GM12878 (cell line): ENCODE data around the gene TRIM45. TPM values are rescaled to one million over a fixed set of nuclear protein-coding genes. Genes with fewer than 3 reads are reported as not detected.

ENCODE experiments used
- CREB1 ChIP-seq: IDR thresholded peaks from 2 replicates; pipeline ENCODE4 v1.6.1; 2012; ENCODE audit warnings: low read depth, mild to moderate bottlenecking, inconsistent platforms
- E4F1 ChIP-seq: fragments of 450-650 bp; IDR thresholded peaks from 2 replicates; pipeline ENCODE4 v1.6.1; 2018; ENCODE audit warnings: borderline replicate concordance, mild to moderate bottlenecking; ENCODE audit not compliant: partially characterized antibody
- EGR1 ChIP-seq, 2 experiments: IDR thresholded peaks; 1 replicate in 1 of 2; 2 replicates in 1 of 2; pipeline ENCODE4 v1.6.1; 2011 to 2012; ENCODE audit warnings: low read depth in 2 of 2, low read length in 2 of 2, borderline replicate concordance in 1 of 2, mild to moderate bottlenecking in 1 of 2, moderate library complexity in 1 of 2
- NR2C1 ChIP-seq: fragments of 450-650 bp; IDR thresholded peaks from 2 replicates; pipeline ENCODE4 v1.6.1; 2017; ENCODE audit warnings: antibody characterized with exemption, mild to moderate bottlenecking, moderate library complexity
- NR2C2 ChIP-seq: IDR thresholded peaks from 2 replicates; pipeline ENCODE4 v1.6.1; 2011; ENCODE audit warnings: borderline replicate concordance, low read depth; ENCODE audit not compliant: control insufficient read depth, insufficient read length
- SPI1 ChIP-seq: IDR thresholded peaks from 2 replicates; pipeline ENCODE4 v1.6.1; 2011; ENCODE audit warnings: low read depth, mild to moderate bottlenecking, low read length, moderate library complexity, borderline replicate concordance; ENCODE audit not compliant: insufficient read depth
- ZBTB4 ChIP-seq: fragments of 450-650 bp; formaldehyde crosslinking; IDR thresholded peaks from 2 replicates; pipeline ENCODE4 v1.4.0; 2022; ENCODE audit warnings: mild to moderate bottlenecking, moderate library complexity
- ZNF24 ChIP-seq: fragments of 450-650 bp; IDR thresholded peaks from 2 replicates; pipeline ENCODE4 v1.6.1; 2017; ENCODE audit warnings: antibody characterized with exemption, mild to moderate bottlenecking
- polyA plus RNA-seq, 11 experiments: library from polyadenylated mRNA; depleted of rRNA in 4 of 11; unstranded in 6 of 11; stranded (reverse) in 5 of 11; fragments of >200 nt; fragmentation: Nextera tagmentation in 4 of 11; fragmentation: Illumina TruSeq in 1 of 11; extraction: Ambion mirVana in 4 of 11; extraction: Trizol in 1 of 11; gene quantifications; 1 replicate in 1 of 11; 2 replicates in 10 of 11; pipeline versions ENCODE4 v1.2.1 to v1.2.3, GENCODE V29; 2011 to 2016; ENCODE audit warnings: inconsistent platforms in 2 of 11, missing spikeins in 2 of 11, low read depth in 1 of 11
- total RNA-seq, 4 experiments: library from RNA; depleted of rRNA in 3 of 4; stranded (reverse); fragments of >200 nt in 3 of 4; fragmentation: Illumina TruSeq in 1 of 4; extraction: Trizol in 1 of 4; gene quantifications; 2 replicates each; pipeline versions ENCODE4 v1.2.1 to v1.2.3, GENCODE V29; 2013 to 2021

TRIM45 gene
- total and polyA plus RNA-seq, 10 of the 15 experiments (the other 5 are each of a cell fraction or from before 2014, with no cell fraction given) = 0.31 to 0.86 (median 0.46) TPM

- TF ChIP-seq E4F1 (no peak), NR2C2 (no peak), NR2C1 (no peak), CREB1 (no peak), EGR1 (IDR thresholded peaks at IDR 0.05; ENCODE audit: borderline replicate concordance in 1 of 2, low read depth in 2 of 2, low read length in 2 of 2) (no peak), SPI1 (peak; percentile 30; the same call in 1 of the 2 replicates), ZNF24 (no peak), ZBTB4 (CRISPR knock-in tag) (no peak)
- TF ChIP-seq, all 136 proteins: peak for 3
Measured at GRCh38 chr1:117093870-117094621, 27.5 kb downstream of the TRIM45 start (continued).
